ENCODE data around the gene RXRB. TPM values are rescaled to one million over a fixed set of nuclear protein-coding genes. Genes with fewer than 3 reads are reported as not detected.
"Not testable (repeated sequence)": the region's sequence is repeated elsewhere in the genome, so short reads cannot be mapped to it uniquely, and the experiment has no call there.

Gene RXRB
- 14.4 and 15.4 TPM in 2 replicates for total RNA-seq (2014; rRNA removed; shearing (Covaris generic))

GRCh38 chr6:33200219-33201146, at the start of gene RXRB, which contains the start of gene SLC39A7:
Gene RXRB (minus strand): TSS chr6:33200665. CDS start chr6:33200476, 189 bp downstream.
Gene SLC39A7 (plus strand): TSS chr6:33200867. CDS start chr6:33201246, 379 bp downstream.
- peak; percentile 98 for DNase-seq (ENCODE audit: low read depth)

- peak; percentile 95 for DNase-seq (ENCODE audit: low read depth)
Observed at GRCh38 chr6:33249732-33250630, 49.5 kb upstream of the RXRB start.

- peak; percentile 100 for DNase-seq (ENCODE audit: low read depth)
Observed at GRCh38 chr6:33248932-33249731, 48.7 kb upstream of the RXRB start.

DNA sequence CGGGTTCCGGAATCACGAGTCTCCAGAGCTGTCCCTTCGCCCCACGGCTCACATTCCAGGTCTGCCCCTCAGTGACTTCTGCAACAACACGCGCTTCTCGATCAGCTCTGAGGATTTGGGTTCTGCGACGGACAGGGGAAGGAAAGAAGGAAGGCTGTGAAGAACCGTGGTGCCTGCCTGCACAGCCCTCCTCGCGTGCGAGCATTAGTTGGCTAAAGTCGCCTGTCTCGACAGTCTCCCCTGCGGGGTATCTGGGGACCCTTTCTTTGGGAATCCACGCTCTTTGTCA, 48.1 kb upstream of the RXRB start:
- DNase-seq (ENCODE audit: low read depth): peak; percentile 57

GRCh38 chr6:33247977-33248642, 47.6 kb upstream of the RXRB start:
- peak; percentile 81 for DNase-seq (ENCODE audit: low read depth)

- DNase-seq (ENCODE audit: low read depth): no peak
Observed at GRCh38 chr6:33243476-33243875, 43.0 kb upstream of the RXRB start.

DNA sequence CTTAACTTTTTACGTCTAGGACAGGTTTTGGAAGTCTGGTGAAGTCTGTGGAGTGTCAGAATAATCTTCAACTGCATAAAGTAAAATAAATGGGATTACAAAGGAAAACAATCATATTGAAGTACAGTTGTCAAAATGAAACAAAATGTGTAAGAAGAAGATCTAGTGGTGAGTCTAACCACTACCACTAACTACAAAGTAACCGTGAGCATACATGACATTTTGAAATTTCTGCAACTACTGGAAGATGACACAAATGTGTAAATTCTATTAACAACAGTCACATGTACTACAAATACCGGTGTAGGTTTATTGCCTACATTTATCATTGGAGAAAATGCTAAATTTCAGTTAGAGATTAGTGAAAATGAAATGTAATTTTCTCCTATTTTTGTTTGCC, 41.5 kb upstream of the RXRB start:
- no peak for DNase-seq (ENCODE audit: low read depth)

- no peak for DNase-seq (ENCODE audit: low read depth)
Observed at GRCh38 chr6:33237741-33238140, 37.3 kb upstream of the RXRB start.

DNA sequence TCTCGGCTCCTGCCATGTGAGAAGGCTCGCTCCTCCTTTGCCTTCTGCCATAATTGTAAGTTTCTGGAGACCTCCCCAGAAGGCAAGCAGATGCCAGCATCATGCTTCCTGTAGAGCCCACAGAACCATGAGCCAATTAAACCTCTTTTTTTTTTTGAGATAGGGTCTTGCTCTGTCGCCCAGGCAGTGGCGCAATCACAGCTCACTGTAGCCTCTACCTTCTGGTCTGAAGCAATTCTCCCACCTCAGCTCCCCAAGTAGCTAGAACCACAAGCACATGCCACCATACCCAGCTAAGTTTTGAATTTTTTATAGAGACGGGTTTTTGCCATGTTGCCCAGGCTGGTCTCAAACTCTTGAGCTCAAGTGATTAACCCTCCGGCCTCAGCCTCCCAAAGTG, 36.4 kb upstream of the RXRB start:
- no peak for DNase-seq (ENCODE audit: low read depth)

GRCh38 chr6:33236328-33236727, 35.9 kb upstream of the RXRB start:
- DNase-seq (ENCODE audit: low read depth): no peak

- no peak for DNase-seq (ENCODE audit: low read depth)
Observed at GRCh38 chr6:33235221-33235634, 34.8 kb upstream of the RXRB start.

- DNase-seq (ENCODE audit: low read depth): not testable (repeated sequence)
Observed at GRCh38 chr6:33226503-33227120, 26.1 kb upstream of the RXRB start.

DNA sequence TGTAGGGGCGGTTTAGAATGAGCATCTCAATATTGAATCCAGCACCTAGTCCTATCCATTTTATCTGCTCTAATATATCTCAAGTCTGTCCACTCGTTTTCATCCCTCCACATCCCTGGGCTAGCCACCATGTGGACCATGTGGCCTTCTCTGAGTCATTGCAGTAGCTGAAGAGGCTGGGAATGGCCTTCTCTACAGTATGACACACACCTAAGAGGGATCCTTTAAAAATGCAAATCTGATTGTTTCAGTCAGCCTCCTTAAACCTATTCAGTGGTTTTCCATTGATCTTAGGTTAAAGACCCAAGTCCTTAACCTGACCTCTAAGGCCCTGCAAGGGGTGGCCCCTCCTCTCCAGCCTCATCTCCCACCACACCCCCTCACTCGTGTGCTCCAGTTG, 17.2 kb upstream of the RXRB start:
- DNase-seq (ENCODE audit: low read depth): peak; percentile 23

DNA sequence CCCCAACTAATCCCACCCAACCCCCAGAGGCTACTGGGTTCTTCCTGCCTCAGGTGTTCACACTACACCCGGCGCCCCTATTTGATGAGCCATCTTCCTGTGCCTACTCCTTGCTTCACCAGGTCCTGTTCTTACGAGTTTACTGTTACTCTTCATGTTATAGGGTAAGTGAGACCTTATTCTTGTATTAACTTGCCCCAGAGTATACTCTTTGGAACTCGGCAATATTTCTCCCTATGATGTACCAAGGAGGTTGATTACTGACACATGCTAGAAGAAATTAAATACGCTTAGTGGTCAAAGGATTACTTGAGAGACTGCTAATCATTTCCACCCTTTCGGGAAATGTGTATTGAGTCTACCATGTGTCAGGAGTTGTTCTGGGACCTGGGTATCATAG, 16.8 kb upstream of the RXRB start:
- no peak for DNase-seq (ENCODE audit: low read depth)

DNA sequence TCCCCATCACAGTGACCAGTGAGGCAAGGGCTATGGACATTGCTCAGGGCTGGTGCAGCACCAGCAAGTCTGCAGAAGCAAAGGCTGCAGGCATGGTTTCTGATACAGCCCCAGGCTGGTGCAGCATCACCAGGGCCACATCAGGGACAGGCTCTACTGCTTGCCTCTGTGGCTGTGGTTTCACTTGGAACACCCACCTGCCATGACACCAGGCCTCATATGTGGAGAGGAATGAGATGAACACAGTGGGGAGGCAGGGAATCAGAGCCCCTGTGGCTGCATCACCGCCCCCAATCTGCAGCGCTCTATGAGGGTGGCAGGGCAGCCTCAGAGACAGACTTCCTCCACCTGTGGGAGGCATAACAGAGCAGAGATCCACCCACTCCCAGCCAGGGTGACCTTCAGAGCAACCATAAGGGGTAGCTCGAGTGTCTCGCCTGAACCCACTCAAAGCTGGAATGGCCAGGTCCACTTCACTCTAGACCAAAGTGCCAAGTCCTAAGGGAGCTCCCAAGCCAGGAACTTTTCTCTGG, 15.7 kb upstream of the RXRB start:
- no peak for DNase-seq (ENCODE audit: low read depth)

- no peak for DNase-seq (ENCODE audit: low read depth)
Observed at GRCh38 chr6:33215271-33216116, 15.0 kb upstream of the RXRB start.

DNA sequence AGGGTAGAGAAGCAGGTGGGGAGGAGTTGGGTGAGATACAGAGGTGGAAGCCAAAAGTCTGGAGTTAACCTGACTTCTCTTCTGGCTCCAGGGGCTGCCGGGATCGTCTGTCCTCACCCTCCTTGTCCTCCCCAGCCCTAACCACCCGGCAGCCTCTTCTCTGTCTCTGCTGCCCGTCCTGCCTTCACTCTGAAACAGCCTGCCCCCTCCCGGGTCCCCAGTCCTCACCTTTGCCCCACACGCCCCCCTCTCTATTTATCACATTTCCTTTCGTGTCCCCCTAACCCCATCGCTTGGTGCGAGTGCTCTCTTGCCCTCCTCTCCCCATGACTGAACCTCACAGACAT, 13.5 kb upstream of the RXRB start:
- DNase-seq (ENCODE audit: low read depth): no peak

DNA sequence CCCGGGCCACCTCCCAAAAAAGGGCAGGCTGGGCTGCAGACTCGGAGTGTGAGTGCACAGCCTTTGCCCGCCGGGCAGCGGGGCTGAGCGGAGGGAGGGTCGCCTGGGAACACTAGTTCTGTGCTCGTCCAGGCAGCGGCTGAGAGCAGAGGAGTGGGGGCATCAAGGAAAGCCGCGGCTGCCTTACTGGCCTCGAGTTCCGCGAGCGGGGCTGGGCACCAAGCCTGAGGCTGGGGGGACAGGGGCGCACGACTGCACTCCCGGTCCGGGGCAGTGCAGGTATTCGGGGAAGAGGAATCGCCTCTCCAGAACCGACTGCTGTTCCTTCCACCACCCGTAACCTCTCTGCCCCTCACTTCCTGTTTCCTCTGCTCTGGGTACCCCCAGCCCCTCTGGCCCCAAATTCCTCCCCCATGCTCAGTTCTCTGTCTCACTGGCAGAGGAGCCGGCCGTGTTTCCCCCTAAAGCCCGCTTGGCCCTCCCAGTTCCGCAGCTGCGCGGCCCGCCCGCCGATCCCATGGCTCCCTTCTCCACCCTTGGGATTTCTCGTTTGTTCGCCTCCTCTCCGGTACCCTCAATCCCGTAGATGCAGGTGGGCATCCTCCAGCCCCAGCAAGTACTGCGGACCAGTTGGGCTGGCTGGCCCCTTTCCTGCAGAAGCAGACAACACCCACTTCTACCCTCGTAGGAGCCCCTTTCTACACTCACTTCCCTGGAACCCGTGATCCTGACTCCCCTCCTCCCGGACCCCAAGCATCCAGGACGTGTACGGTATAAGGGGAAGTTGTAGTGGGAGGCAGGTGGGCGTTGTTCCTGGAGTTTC, 12.9 kb upstream of the RXRB start:
- no peak for DNase-seq (ENCODE audit: low read depth)

DNA sequence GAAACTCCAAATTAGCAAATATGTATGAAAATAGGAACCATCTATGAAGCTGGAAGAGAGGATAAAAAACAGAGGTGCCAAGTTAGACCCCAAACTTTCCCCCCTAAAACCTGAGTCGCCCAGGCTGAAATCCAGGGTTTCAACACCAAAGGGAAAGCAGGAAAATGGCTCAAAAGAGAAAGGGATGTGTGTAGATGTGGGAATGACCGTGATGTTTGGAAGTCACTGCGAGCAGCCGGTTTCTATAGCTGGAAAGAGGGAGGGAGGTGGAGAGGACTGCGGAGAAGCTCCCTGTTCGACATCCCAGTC, 12.3 kb upstream of the RXRB start:
- DNase-seq (ENCODE audit: low read depth): peak; percentile 30

Data from RPMI7951 (cell line).